ENCODE measurements around the gene CAPNS1. TPM values are rescaled to one million over a fixed set of nuclear protein-coding genes. Genes with fewer than 3 reads are reported as not detected.

Gene CAPNS1
- total RNA-seq, 2 experiments from 2014 or later, result 547 to 569 TPM

DNA sequence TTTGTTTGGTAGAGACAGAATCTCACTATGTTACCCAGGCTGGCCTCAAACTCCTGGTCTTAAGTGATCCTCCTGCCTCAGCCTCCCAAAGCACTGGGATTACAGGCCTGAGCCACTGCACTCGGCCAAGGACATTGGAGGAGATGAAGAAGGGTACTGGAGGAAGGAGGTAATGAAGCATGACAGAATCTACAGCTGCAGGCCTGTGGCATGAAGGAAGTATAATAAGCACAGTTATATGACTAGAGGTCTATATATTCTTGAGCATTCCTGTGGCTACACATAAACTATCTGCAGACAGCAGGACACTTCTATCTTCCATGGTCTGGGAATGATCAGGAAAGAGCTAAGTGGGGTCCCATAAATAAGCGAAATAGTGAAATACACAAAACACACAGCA lies 56.4 kb downstream of the CAPNS1 start:
- Mint-ChIP-seq H3K36me3 (ENCODE audit: low read depth) (no peaks in the 10 kb centered on the region), H3K27me3 (ENCODE audit: low read depth) (no peaks in the 10 kb centered on the region), H3K27ac (no peak overlapping the region), H3K4me1 (ENCODE audit: low read depth) (no peaks in the 10 kb centered on the region), H3K4me3 (no peak overlapping the region), H3K9me3 (ENCODE audit: insufficient read depth) (no peaks in the 10 kb centered on the region)
- ATAC-seq (no peak), DNase-seq (no peak)
- ChIA-PET POLR2A (interaction anchor here (1.3 kb wide), 1 partner anchor 18 kb away, joined by 4 read pairs; the partner anchor contains the start of genes ZNF146 and ZNF565), CTCF (no interaction called here)

DNA sequence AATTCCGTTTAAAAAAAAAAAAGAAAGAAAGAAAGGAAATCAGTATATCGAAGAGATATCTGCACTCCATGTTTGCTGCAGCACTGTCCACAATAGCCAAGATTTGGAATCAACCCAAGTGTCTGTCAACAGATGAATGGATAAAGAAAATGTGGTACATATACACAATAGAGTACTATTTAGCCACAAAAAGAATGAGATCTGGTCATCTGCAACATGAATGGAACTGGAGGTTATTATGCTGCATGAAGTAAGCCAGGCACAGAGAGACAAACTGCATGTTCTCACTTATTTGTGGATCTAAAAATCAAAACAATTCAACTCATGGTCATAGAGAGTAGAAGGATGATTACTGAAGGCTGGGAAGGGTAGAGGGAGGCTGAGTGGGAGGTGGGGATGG lies 58.3 kb downstream of the CAPNS1 start:
- CTCF ChIA-PET, result no interaction called here
- Mint-ChIP-seq H3K27me3 (ENCODE audit: low read depth) (no peaks in the 10 kb centered on the region), H3K9me3 (ENCODE audit: insufficient read depth) (no peaks in the 10 kb centered on the region), H3K4me3 (no peak overlapping the region), H3K27ac (no peak overlapping the region), H3K4me1 (ENCODE audit: low read depth) (no peaks in the 10 kb centered on the region), H3K36me3 (ENCODE audit: low read depth) (no peaks in the 10 kb centered on the region)
- ATAC-seq (no peak), DNase-seq (no peak)
- POLR2A ChIA-PET, result no interaction called here

Other genes starting within 250 kb of the CAPNS1 start
- 10 to 100 TPM; 39.0 to 40.7 TPM for gene NFKBID, start 239.5 kb upstream of the CAPNS1 start, total RNA-seq
- gene HCST, start 237.5 kb upstream of the CAPNS1 start, total RNA-seq, result 100 to 1,000 TPM; 196 to 216 TPM
- gene TYROBP, start 231.8 kb upstream of the CAPNS1 start, total RNA-seq, result under 1 TPM; 0.52 to 0.71 TPM
- 10 to 100 TPM in 1 of 2 experiments, 1 to 10 TPM in 1; 9.8 to 10.3 TPM for gene LRFN3, start 203.7 kb upstream of the CAPNS1 start, total RNA-seq
- gene SDHAF1, start 144.9 kb upstream of the CAPNS1 start, total RNA-seq, result 10 to 100 TPM; 20.1 to 21.4 TPM
- 1 to 10 TPM; 1.8 to 2.6 TPM for gene SYNE4, start 131.3 kb upstream of the CAPNS1 start, total RNA-seq
- 10 to 100 TPM; 43.3 to 47.2 TPM for gene ALKBH6, start 125.9 kb upstream of the CAPNS1 start, total RNA-seq
- gene CLIP3, start 107.2 kb upstream of the CAPNS1 start, total RNA-seq, result 1 to 10 TPM in 1 of 2 experiments, under 1 TPM in 1; 0.74 to 1.7 TPM
- gene THAP8, start 85.8 kb upstream of the CAPNS1 start, total RNA-seq, result 1 to 10 TPM; 5.7 to 5.8 TPM
- gene WDR62, start 85.2 kb upstream of the CAPNS1 start, total RNA-seq, result 10 to 100 TPM; 43.6 to 44.5 TPM
- gene OVOL3, start 28.9 kb upstream of the CAPNS1 start, total RNA-seq, result under 1 TPM in 1 of 2 experiments, not detected in 1; 0.58 TPM
- gene POLR2I, start 25.2 kb upstream of the CAPNS1 start, total RNA-seq, result 10 to 100 TPM; 50.5 to 57.3 TPM
- gene TBCB, start 24.6 kb upstream of the CAPNS1 start, total RNA-seq, result 100 to 1,000 TPM; 186 to 200 TPM
- not detected for gene COX7A1, start 12.4 kb downstream of the CAPNS1 start, total RNA-seq
- 1 to 10 TPM; 2.2 to 2.7 TPM for gene ZNF565, start 74.6 kb downstream of the CAPNS1 start, total RNA-seq
- gene ZNF146, start 75.0 kb downstream of the CAPNS1 start, total RNA-seq, result 10 to 100 TPM; 61.7 to 63.8 TPM
- gene ZFP14, start 239.1 kb downstream of the CAPNS1 start, total RNA-seq, result 1 to 10 TPM; 4.1 to 5.4 TPM